Measurements from ENCODE around the gene HEATR5A. TPM values are rescaled to one million over a fixed set of nuclear protein-coding genes. Genes with fewer than 3 reads are reported as not detected.

The HEATR5A gene
- total RNA-seq, 1 donor from 2014 or later: 32.8 TPM

GRCh38 chr14:31426663-31427062, 6.3 kb upstream of the HEATR5A start:
- no peak for DNase-seq

GRCh38 chr14:31425905-31426304, 5.6 kb upstream of the HEATR5A start:
- DNase-seq: no peak

GRCh38 chr14:31421200-31421599, 850 bp upstream of the HEATR5A start:
- no peak for DNase-seq

GRCh38 chr14:31419967-31420318, 407 bp downstream of the HEATR5A start:
- DNase-seq: peak; percentile 57

- DNase-seq: peak; percentile 24
Observed at GRCh38 chr14:31419179-31419966, 977 bp downstream of the HEATR5A start.

GRCh38 chr14:31418440-31418839, 1.9 kb downstream of the HEATR5A start:
- DNase-seq: no peak

- DNase-seq: no peak
Observed at GRCh38 chr14:31414190-31414833, 6.0 kb downstream of the HEATR5A start.

- peak; percentile 6 for DNase-seq
Observed at GRCh38 chr14:31411218-31411727, 9.1 kb downstream of the HEATR5A start.

- no peak for DNase-seq
Observed at GRCh38 chr14:31410048-31410650, 10.2 kb downstream of the HEATR5A start.

- DNase-seq: no peak
Observed at GRCh38 chr14:31408421-31408820, 11.9 kb downstream of the HEATR5A start.

GRCh38 chr14:31405599-31406232, 14.6 kb downstream of the HEATR5A start:
- DNase-seq: no peak

GRCh38 chr14:31405106-31405505, 15.2 kb downstream of the HEATR5A start:
- DNase-seq: no peak

GRCh38 chr14:31403707-31404106, 16.6 kb downstream of the HEATR5A start:
- DNase-seq: no peak

- DNase-seq: no peak
Observed at GRCh38 chr14:31402764-31403439, 17.4 kb downstream of the HEATR5A start.

- no peak for DNase-seq
Observed at GRCh38 chr14:31401369-31401932, 18.9 kb downstream of the HEATR5A start.

GRCh38 chr14:31400031-31400638, 20.2 kb downstream of the HEATR5A start:
- DNase-seq: no peak

GRCh38 chr14:31395572-31396205, 24.7 kb downstream of the HEATR5A start:
- no peak for DNase-seq

- no peak for DNase-seq
Observed at GRCh38 chr14:31395119-31395518, 25.2 kb downstream of the HEATR5A start.

GRCh38 chr14:31391977-31392503, 28.3 kb downstream of the HEATR5A start:
- DNase-seq: no peak

GRCh38 chr14:31391473-31391872, 28.9 kb downstream of the HEATR5A start:
- DNase-seq: no peak

GRCh38 chr14:31389946-31390345, 30.4 kb downstream of the HEATR5A start:
- no peak for DNase-seq

Data from tongue (tissue), 2 donors.